Transverse colon (tissue), 3 donors: ENCODE data around the gene GPR31.

ENCODE experiments used
- CTCF ChIP-seq, 5 experiments: fragments of 200-600 bp in 3 of 5; fragments of 450-650 bp in 2 of 5; sonication (generic) in 3 of 5; IDR thresholded peaks; 1 replicate in 2 of 5; 2 replicates in 3 of 5; pipeline ENCODE4 v1.5.1; 2016 to 2017; ENCODE audit warnings: antibody characterized with exemption in 5 of 5, inconsistent platforms in 3 of 5, mild to moderate bottlenecking in 2 of 5, moderate library complexity in 1 of 5
- EP300 ChIP-seq: sonication (generic); formaldehyde crosslinking; IDR thresholded peaks from one replicate; pipeline ENCODE4 v1.6.1; 2017; ENCODE audit warnings: antibody characterized with exemption, low read depth

GRCh38 chr6:167142433-167142761 is 15.4 kb downstream of the GPR31 start:
- TF ChIP-seq CTCF (IDR thresholded peaks at IDR 0.05) (no peak), EP300 (no peak)
